CD4-positive, alpha-beta memory T cell (primary cell): Measurements from ENCODE around the gene SMIM15. TPM values are rescaled to one million over a fixed set of nuclear protein-coding genes. Genes with fewer than 3 reads are reported as not detected.
"Not testable (repeated sequence)": the region's sequence is repeated elsewhere in the genome, so short reads cannot be mapped to it uniquely, and the experiment has no call there.

Experiments used
- CTCF ChIA-PET: fragments of 350-600 bp; sonication (Branson Sonifier 250); formaldehyde crosslinking; loops from one replicate; lab custom pipeline; 2021; ENCODE audit warnings: inconsistent platforms; ENCODE audit not compliant: partially characterized antibody; lab: Charles Lee
- POLR2A ChIA-PET: fragments of 350-600 bp; sonication (Branson Sonifier 250); formaldehyde crosslinking; loops from one replicate; lab custom pipeline; 2021; ENCODE audit not compliant: partially characterized antibody; lab: Charles Lee
- DNase-seq, 5 donors: peaks; one replicate each; pipeline versions ENCODE4 v3.0.0 to v3.0.0-alpha.2; 2020 to 2022; ENCODE audit warnings: mixed read lengths in 1 of 5
- H3K27ac ChIP-seq: one replicate; pipeline ENCODE4 v1.7.0; 2013; ENCODE audit warnings: low read depth, low read length
- H3K27me3 ChIP-seq: 2 replicates; pipeline ENCODE4 v1.7.0; 2013; ENCODE audit warnings: mild to moderate bottlenecking, low read length, moderate library complexity; ENCODE audit not compliant: insufficient read depth
- H3K36me3 ChIP-seq: 2 replicates; pipeline ENCODE4 v1.7.0; 2013; ENCODE audit warnings: mild to moderate bottlenecking, low read length, moderate library complexity; ENCODE audit not compliant: insufficient read depth
- H3K4me1 ChIP-seq: 2 replicates; pipeline ENCODE4 v1.7.0; 2013; ENCODE audit warnings: mild to moderate bottlenecking, low read length, moderate library complexity; ENCODE audit not compliant: insufficient read depth
- H3K4me3 ChIP-seq, 2 donors: one replicate each; pipeline ENCODE4 v1.7.0; 2013; ENCODE audit warnings: low read length in 2 of 2, mild to moderate bottlenecking in 1 of 2
- H3K9me3 ChIP-seq, 2 donors: one replicate each; pipeline ENCODE4 v1.7.0; 2013; ENCODE audit warnings: low read length in 2 of 2, control low read depth in 1 of 2; ENCODE audit not compliant: control insufficient read depth in 1 of 2
- H3K27ac Mint-ChIP-seq, 7 donors: one replicate each; pipeline ENCODE4 v1.8.0; 2020 to 2021; ENCODE audit warnings: mixed read lengths in 7 of 7, mild to moderate bottlenecking in 6 of 7, inconsistent platforms in 3 of 7, moderate library complexity in 3 of 7
- H3K27me3 Mint-ChIP-seq, 2 donors: one replicate each; pipeline ENCODE4 v1.8.0; 2020 to 2021; ENCODE audit warnings: mixed read lengths in 2 of 2
- H3K36me3 Mint-ChIP-seq, 2 donors: one replicate each; pipeline ENCODE4 v1.8.0; 2020 to 2021; ENCODE audit warnings: mixed read lengths in 2 of 2, inconsistent platforms in 1 of 2, mild to moderate bottlenecking in 1 of 2
- H3K4me1 Mint-ChIP-seq, 4 donors: one replicate each; pipeline ENCODE4 v1.8.0; 2020 to 2021; ENCODE audit warnings: mixed read lengths in 4 of 4, mild to moderate bottlenecking in 1 of 4
- H3K4me3 Mint-ChIP-seq, 8 donors: one replicate each; pipeline ENCODE4 v1.8.0; 2020 to 2021; ENCODE audit warnings: mixed read lengths in 8 of 8, mild to moderate bottlenecking in 7 of 8, moderate library complexity in 6 of 8, inconsistent platforms in 3 of 8
- H3K9me3 Mint-ChIP-seq, 8 donors: one replicate each; pipeline ENCODE4 v1.8.0; 2020 to 2021; ENCODE audit warnings: mixed read lengths in 8 of 8, mild to moderate bottlenecking in 5 of 8, inconsistent platforms in 3 of 8, moderate library complexity in 1 of 8
- intact Hi-C: fragments of 100-400 bp; cut with micrococcal nuclease; formaldehyde crosslinking; loops from one replicate; pipeline ENCODE4 v1.15.1; 2023
- polyA plus RNA-seq, 2 donors: library from polyadenylated mRNA; unstranded; fragments of 300-500 nt; fragmentation: Illumina TruSeq; gene quantifications; one replicate each; pipeline ENCODE4 v1.2.3, GENCODE V29; 2021
- total RNA-seq, 2 experiments: library from RNA; stranded (reverse); gene quantifications; one replicate each; pipeline ENCODE4 v1.2.3, GENCODE V29; 2021

The SMIM15 gene
- total and polyA plus RNA-seq, 4 experiments from 2014 or later, result 32.8 to 41.0 (median 35.4) TPM

DNA sequence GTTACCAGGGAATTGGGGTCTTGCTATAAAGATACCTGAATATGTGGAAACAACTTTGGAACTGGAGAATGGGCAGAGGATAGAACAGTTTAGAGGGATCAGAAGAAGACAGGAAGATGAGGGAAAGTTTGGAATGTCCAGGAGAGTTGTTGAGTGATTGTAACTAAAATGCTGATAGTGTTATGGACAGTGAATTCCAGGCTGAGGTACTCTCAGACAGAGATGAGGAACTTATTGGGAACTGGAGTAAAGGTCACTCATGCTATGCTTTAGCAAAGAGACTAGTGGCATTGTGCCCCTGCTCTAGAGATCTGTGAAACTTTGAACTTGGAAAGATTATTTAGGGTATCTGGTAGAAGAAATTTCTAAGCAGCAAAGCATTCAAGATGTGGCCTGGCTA is 25.1 kb upstream of the SMIM15 start:
- peaks cover 0 to 11% (median under 1%) of the 10 kb centered on the region in 8 donors for H3K9me3 Mint-ChIP-seq
- H3K9me3 ChIP-seq, H3K4me3 ChIP-seq, H3K36me3 ChIP-seq, H3K27ac Mint-ChIP-seq, POLR2A ChIA-PET, H3K27me3 ChIP-seq, DNase-seq, CTCF ChIA-PET, H3K4me1 ChIP-seq, intact Hi-C loops, H3K4me1 Mint-ChIP-seq, H3K27ac ChIP-seq, H3K36me3 Mint-ChIP-seq, H3K4me3 Mint-ChIP-seq: not testable (repeated sequence)
- peaks cover 7 to 10% of the 10 kb centered on the region in 2 donors for H3K27me3 Mint-ChIP-seq

DNA sequence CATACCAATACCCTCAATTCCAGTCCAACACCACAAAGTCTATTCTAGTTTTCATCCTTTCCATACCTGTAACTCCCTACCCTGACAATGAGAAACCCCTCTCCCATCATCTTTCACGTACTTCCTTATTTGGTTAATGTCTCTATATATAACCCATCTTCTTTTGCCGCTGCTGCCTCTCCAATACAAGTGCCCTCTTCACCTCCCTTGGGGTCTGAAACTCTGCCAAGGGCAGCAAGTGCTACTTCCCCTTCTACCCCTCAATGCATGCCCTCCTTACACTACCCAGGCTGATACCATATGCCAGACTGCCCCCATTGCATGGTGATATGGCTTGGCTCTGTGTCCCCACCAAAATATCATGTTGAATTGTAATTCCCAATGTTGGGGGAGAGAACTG is 24.4 kb upstream of the SMIM15 start:
- ChIA-PET POLR2A (no interaction called here), CTCF (no interaction called here)
- Mint-ChIP-seq H3K27me3 (peaks cover 5 to 8% of the 10 kb centered on the region in 2 donors), H3K36me3 (no peaks in the 10 kb centered on the region), H3K4me3 (peak overlapping the region in 1 of 8 donors; percentile 62), H3K4me1 (no peaks in the 10 kb centered on the region), H3K27ac (no peak overlapping the region), H3K9me3 (peaks cover 0 to 6% (median 0%) of the 10 kb centered on the region in 8 donors)
- no peak overlapping the region for H3K27ac ChIP-seq
- DNase-seq, result no peak
- H3K36me3 ChIP-seq, result no peaks in the 10 kb centered on the region
- intact Hi-C loops, result no loop called here
- no peak overlapping the region for H3K4me3 ChIP-seq
- H3K27me3 ChIP-seq, result no peaks in the 10 kb centered on the region
- H3K9me3 ChIP-seq, result no peaks in the 10 kb centered on the region
- no peaks in the 10 kb centered on the region for H3K4me1 ChIP-seq

DNA sequence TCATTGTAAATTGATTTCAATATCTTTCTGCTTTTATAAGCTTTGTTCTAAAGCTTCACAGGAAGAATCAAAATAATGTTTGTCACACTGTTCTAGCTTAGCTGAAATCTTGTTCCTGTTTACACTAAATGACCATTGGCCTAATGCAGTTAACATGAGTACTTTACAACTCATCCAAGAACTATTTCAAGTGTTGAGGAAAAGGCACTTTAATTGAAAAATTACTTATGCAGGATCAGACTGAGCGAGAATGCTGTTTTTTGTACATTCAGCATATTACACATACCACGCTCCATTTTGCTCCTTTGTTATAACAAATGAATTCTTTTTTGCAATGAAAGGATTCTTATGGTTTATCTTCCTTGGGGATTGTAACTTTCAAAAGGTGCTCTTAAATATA is 22.4 kb upstream of the SMIM15 start:
- H3K27me3 Mint-ChIP-seq, result peaks cover 5 to 10% of the 10 kb centered on the region in 2 donors
- H3K4me1 Mint-ChIP-seq, result peaks cover 0 to 7% (median 4%) of the 10 kb centered on the region in 4 donors
- ChIA-PET CTCF (no interaction called here), POLR2A (no interaction called here)
- H3K36me3 ChIP-seq, result no peaks in the 10 kb centered on the region
- DNase-seq, result no peak
- no peaks in the 10 kb centered on the region for H3K27me3 ChIP-seq
- H3K27ac Mint-ChIP-seq, result no peak overlapping the region
- no peaks in the 10 kb centered on the region for H3K36me3 Mint-ChIP-seq
- intact Hi-C loops, result no loop called here
- no peak overlapping the region for H3K4me3 ChIP-seq
- no peaks in the 10 kb centered on the region for H3K4me1 ChIP-seq
- peaks cover 0 to 6% (median 0%) of the 10 kb centered on the region in 8 donors for H3K9me3 Mint-ChIP-seq
- H3K4me3 Mint-ChIP-seq, result no peak overlapping the region
- H3K27ac ChIP-seq, result no peak overlapping the region
- H3K9me3 ChIP-seq, result no peaks in the 10 kb centered on the region

DNA sequence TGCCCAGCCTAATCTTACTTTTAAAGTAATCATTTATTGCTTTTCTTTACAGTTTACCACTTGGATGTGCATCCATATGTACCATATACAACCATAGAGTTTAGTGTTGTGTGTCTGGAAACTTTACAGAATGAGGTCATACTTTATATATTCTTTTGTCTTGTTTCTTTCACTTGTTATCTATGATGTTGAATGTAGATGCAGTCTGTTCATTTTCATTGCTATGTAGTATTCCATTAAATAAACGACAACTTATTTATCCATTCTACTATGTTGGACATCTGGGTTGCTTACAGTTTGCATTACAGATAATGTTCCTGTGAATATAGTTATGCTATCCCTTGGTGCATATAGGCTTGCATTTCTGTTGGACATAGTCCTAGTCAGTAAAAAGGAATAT is 21.3 kb upstream of the SMIM15 start:
- Mint-ChIP-seq H3K27me3 (peaks cover 4 to 7% of the 10 kb centered on the region in 2 donors), H3K27ac (no peak overlapping the region)

DNA sequence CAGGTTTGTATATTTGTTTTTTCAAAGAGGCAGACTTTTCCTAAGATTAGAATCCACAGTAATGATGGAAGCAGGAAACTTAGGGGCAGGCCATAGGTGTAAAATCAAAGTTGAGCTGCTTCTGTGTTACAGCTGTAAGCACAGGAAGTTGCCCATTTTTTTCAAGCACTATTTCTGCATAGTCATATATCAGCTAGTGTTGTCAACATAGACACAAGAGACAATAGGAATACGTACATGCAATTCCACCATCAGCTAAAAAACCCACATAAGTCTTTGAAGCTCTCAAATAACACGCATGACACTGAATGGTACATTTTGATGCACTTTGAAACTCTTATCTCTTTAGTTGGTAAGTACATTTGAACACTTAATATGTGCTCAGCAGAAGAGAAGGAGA is 20.2 kb upstream of the SMIM15 start:
- no peaks in the 10 kb centered on the region for H3K36me3 Mint-ChIP-seq
- intact Hi-C loops, result no loop called here
- CTCF ChIA-PET, result interaction anchor here (2.0 kb wide), 1 partner anchor 18 kb away, joined by 5 read pairs; no protein-coding TSS in a partner anchor

More for the DNA sequence above, 21.3 kb upstream of the SMIM15 start:
- Mint-ChIP-seq H3K4me3 (no peak overlapping the region), H3K36me3 (no peaks in the 10 kb centered on the region), H3K9me3 (peaks cover 0 to 6% (median 0%) of the 10 kb centered on the region in 8 donors), H3K4me1 (peaks cover 0 to 7% (median 4%) of the 10 kb centered on the region in 4 donors)
- no peaks in the 10 kb centered on the region for H3K9me3 ChIP-seq
- intact Hi-C loops, result no loop called here
- H3K4me3 ChIP-seq, result no peak overlapping the region
- H3K27ac ChIP-seq, result no peak overlapping the region
- H3K27me3 ChIP-seq, result no peaks in the 10 kb centered on the region
- no peaks in the 10 kb centered on the region for H3K36me3 ChIP-seq
- CTCF ChIA-PET, result interaction anchor here (2.0 kb wide), 1 partner anchor 19 kb away, joined by 5 read pairs; no protein-coding TSS in a partner anchor
- no peak for DNase-seq
- POLR2A ChIA-PET, result no interaction called here
- H3K4me1 ChIP-seq, result no peaks in the 10 kb centered on the region

DNA sequence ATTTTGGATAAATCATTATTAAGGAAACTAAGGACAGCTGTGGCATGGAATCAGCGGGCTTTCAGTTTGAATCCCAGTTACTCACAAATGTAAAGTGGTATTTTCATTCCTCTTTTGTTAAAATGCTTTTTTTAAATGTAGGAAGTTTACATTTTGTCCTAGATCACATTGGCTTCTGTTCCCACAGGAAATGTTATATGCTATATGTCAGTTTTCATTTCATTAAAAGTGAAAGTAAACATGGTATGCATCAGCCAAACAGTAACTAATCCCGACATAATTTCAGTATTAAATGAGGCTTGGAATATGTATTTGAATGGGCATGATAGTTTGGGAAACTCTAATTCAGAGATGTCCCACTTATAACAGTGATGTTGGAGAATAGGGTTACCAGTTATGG is 18.6 kb upstream of the SMIM15 start:
- Histone ChIP-seq H3K9me3 (no peaks in the 10 kb centered on the region), H3K27me3 (no peaks in the 10 kb centered on the region), H3K27ac (no peak overlapping the region), H3K36me3 (no peaks in the 10 kb centered on the region), H3K4me1 (no peaks in the 10 kb centered on the region), H3K4me3 (no peak overlapping the region)
- Mint-ChIP-seq H3K4me1 (peaks cover 0 to 7% (median 4%) of the 10 kb centered on the region in 4 donors), H3K9me3 (peaks cover 0 to 2% (median 0%) of the 10 kb centered on the region in 8 donors), H3K36me3 (no peaks in the 10 kb centered on the region), H3K27ac (no peak overlapping the region), H3K27me3 (peaks cover 0 to 2% of the 10 kb centered on the region in 2 donors), H3K4me3 (peak overlapping the region in 3 of 8 donors; percentile 4 to 29 (median 21))
- ChIA-PET POLR2A (no interaction called here), CTCF (no interaction called here)
- intact Hi-C loops, result no loop called here
- no peak for DNase-seq

More for the DNA sequence above, 20.2 kb upstream of the SMIM15 start:
- DNase-seq, result peak in 2 of 5 donors; percentile 9 to 10
- Mint-ChIP-seq H3K9me3 (peaks cover 0 to 5% (median 0%) of the 10 kb centered on the region in 8 donors), H3K27ac (peak overlapping the region in 1 of 7 donors; percentile 5), H3K4me3 (peak overlapping the region in 1 of 8 donors; percentile 18), H3K4me1 (peaks cover 0 to 7% (median 4%) of the 10 kb centered on the region in 4 donors), H3K27me3 (peaks cover 4% of the 10 kb centered on the region in 2 donors)
- Histone ChIP-seq H3K27ac (no peak overlapping the region), H3K4me3 (no peak overlapping the region), H3K9me3 (no peaks in the 10 kb centered on the region), H3K4me1 (no peaks in the 10 kb centered on the region), H3K36me3 (no peaks in the 10 kb centered on the region), H3K27me3 (no peaks in the 10 kb centered on the region)
- POLR2A ChIA-PET, result no interaction called here

DNA sequence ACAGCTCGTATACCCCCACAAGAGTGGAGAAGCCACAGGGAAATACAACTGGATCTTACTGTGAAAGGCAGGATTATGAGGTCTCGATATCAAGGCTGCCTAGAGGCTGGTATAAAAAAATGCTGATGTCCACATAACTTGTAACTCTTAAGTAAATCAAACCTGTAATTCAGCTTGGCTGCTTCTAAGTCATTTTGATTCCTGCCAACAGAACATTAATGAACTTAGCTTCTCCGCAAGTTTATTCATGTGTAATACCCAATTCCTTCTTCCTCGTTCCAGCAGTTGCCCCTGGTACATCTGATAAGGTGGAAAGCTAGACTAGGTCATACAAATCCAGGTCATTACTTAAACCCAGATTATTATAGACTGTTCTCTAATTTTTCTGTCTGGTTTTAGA is 16.4 kb upstream of the SMIM15 start:
- intact Hi-C loops, result no loop called here
- H3K4me3 ChIP-seq, result no peak overlapping the region
- no peak overlapping the region for H3K4me3 Mint-ChIP-seq
- no peaks in the 10 kb centered on the region for H3K36me3 Mint-ChIP-seq
- ChIA-PET CTCF (no interaction called here), POLR2A (no interaction called here)
- H3K4me1 ChIP-seq, result no peaks in the 10 kb centered on the region
- no peak for DNase-seq
- no peaks in the 10 kb centered on the region for H3K27me3 ChIP-seq
- peaks cover 0 to 2% of the 10 kb centered on the region in 2 donors for H3K27me3 Mint-ChIP-seq
- H3K27ac Mint-ChIP-seq, result no peak overlapping the region
- peaks cover 0 to 7% (median 4%) of the 10 kb centered on the region in 4 donors for H3K4me1 Mint-ChIP-seq
- H3K36me3 ChIP-seq, result no peaks in the 10 kb centered on the region
- peaks cover 0 to 2% (median 0%) of the 10 kb centered on the region in 8 donors for H3K9me3 Mint-ChIP-seq
- no peak overlapping the region for H3K27ac ChIP-seq
- no peaks in the 10 kb centered on the region for H3K9me3 ChIP-seq
